H1 (cell line): ENCODE results near the gene ANKRD6. TPM values are rescaled to one million over a fixed set of nuclear protein-coding genes. Genes with fewer than 3 reads are reported as not detected.

Experiments used
- BCL11A ChIP-seq, 2 experiments: IDR thresholded peaks; one replicate each; pipeline ENCODE4 v1.6.1; 2011; ENCODE audit warnings: low read depth in 2 of 2, low read length in 2 of 2, mild to moderate bottlenecking in 2 of 2
- RAD21 ChIP-seq, 2 experiments: IDR thresholded peaks in 1 of 2; conservative IDR thresholded peaks in 1 of 2; 2 replicates each; pipeline ENCODE4 v1.6.1; 2011; ENCODE audit warnings: low read depth in 2 of 2, low read length in 2 of 2, improper control_type of control experiment in 1 of 2, inconsistent platforms in 1 of 2, mild to moderate bottlenecking in 1 of 2, moderate library complexity in 1 of 2
- RXRA ChIP-seq: IDR thresholded peaks from 2 replicates; pipeline ENCODE4 v1.6.1; 2011; ENCODE audit warnings: low read depth, mild to moderate bottlenecking, low read length, moderate library complexity; ENCODE audit not compliant: insufficient read depth
- SIN3A ChIP-seq, 2 experiments: IDR thresholded peaks in 1 of 2; conservative IDR thresholded peaks in 1 of 2; 2 replicates each; pipeline ENCODE4 v1.6.1; 2011 to 2012; ENCODE audit warnings: low read length in 2 of 2, improper control_type of control experiment in 1 of 2, low read depth in 1 of 2, mild to moderate bottlenecking in 1 of 2
- SUZ12 ChIP-seq: fragments of 200-600 bp; sonication (generic); IDR thresholded peaks from 2 replicates; pipeline ENCODE4 v1.6.1; 2012; ENCODE audit warnings: mild to moderate bottlenecking, inconsistent platforms, low read length, moderate library complexity, mixed read lengths
- TBP ChIP-seq: IDR thresholded peaks from 2 replicates; pipeline ENCODE4 v1.6.1; 2011; ENCODE audit warnings: low read depth, low read length, improper control_type of control experiment
- ZNF274 ChIP-seq: IDR thresholded peaks from 2 replicates; pipeline ENCODE4 v1.7.0; 2012; ENCODE audit warnings: low read length, borderline replicate concordance; ENCODE audit errors: extremely low read depth
- polyA plus RNA-seq, 7 experiments: library from polyadenylated mRNA; depleted of rRNA in 3 of 7; stranded (reverse) in 5 of 7; unstranded in 2 of 7; fragments of >200 nt in 5 of 7; fragments of 200-250 nt in 2 of 7; gene quantifications; 1 replicate in 5 of 7; 2 replicates in 1 of 7; 4 replicates in 1 of 7; pipeline versions ENCODE4 v1.2.1 to v1.2.3, GENCODE V29; 2011 to 2013; ENCODE audit warnings: missing spikeins in 2 of 7, mixed read lengths in 2 of 7
- total RNA-seq: library from RNA; stranded (reverse); fragmentation: NEBNext Ultra II Directional; extraction: Animal tissue kit (Norgen Biotek cat#: 25700); gene quantifications from 2 replicates; pipeline ENCODE4 v1.2.1, GENCODE V29; 2021
- TF ChIP-seq, protein P1 (sequence below): IDR thresholded peaks from 2 replicates; pipeline ENCODE4 v1.6.1; 2011; ENCODE audit warnings: low read length, improper control_type of control experiment

Gene ANKRD6
- total and polyA plus RNA-seq, 2 of the 8 experiments (the other 6 are each of a cell fraction or from before 2014, with no cell fraction given), result 5.9 to 12.8 TPM

- TF ChIP-seq, protein P1, sequence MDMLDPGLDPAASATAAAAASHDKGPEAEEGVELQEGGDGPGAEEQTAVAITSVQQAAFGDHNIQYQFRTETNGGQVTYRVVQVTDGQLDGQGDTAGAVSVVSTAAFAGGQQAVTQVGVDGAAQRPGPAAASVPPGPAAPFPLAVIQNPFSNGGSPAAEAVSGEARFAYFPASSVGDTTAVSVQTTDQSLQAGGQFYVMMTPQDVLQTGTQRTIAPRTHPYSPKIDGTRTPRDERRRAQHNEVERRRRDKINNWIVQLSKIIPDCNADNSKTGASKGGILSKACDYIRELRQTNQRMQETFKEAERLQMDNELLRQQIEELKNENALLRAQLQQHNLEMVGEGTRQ, result no peak
- no peak for TF ChIP-seq RXRA
- TF ChIP-seq TBP, result no peak
- no peak for TF ChIP-seq RAD21 (IDR thresholded peaks at IDR 0.05 in 1 of 2, conservative IDR thresholded peaks at IDR 0.05 in 1 of 2; ENCODE audit: low read depth in 2 of 2, low read length in 2 of 2)
- no peak for TF ChIP-seq ZNF274
- no peak for TF ChIP-seq SIN3A (conservative IDR thresholded peaks at IDR 0.05 in 1 of 2, IDR thresholded peaks at IDR 0.05 in 1 of 2; ENCODE audit: low read depth in 1 of 2, low read length in 2 of 2)
- no peak for TF ChIP-seq BCL11A (IDR thresholded peaks at IDR 0.05; ENCODE audit: low read depth in 2 of 2, low read length in 2 of 2)
- no peak for TF ChIP-seq SUZ12
These were observed 95.9 kb downstream of the ANKRD6 start (continued) for GRCh38 chr6:89528866-89529265.
